Measurements from ENCODE around the gene PTCH2.

Gene PTCH2

DNA sequence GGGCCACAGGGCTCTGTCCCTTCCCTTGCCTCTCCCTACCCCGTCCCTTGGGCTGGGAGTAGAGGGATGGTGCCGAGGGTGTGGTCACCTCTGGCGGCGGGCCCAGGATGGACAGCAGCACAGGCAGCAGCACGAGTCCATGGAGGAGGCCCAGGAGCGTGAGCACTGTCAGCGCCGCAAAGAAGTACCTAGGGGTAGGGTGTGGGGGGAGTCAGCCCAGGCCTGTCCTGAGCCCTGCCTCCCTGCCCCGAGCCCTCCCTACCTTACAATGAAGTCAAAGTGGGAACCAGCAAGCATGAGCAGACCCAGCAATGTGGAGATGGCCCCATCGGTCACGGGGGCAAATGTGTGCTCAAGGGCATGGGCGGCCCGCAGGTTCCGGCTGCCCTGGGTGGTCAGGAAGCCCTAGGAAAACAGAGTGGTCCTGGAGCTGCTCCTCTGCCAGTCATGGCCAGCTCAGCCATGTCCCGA is 20.0 kb downstream of the PTCH2 start:
- no peak for DNase-seq (ENCODE audit: extremely low read depth, low read depth)
- TF ChIP-seq, protein P1, sequence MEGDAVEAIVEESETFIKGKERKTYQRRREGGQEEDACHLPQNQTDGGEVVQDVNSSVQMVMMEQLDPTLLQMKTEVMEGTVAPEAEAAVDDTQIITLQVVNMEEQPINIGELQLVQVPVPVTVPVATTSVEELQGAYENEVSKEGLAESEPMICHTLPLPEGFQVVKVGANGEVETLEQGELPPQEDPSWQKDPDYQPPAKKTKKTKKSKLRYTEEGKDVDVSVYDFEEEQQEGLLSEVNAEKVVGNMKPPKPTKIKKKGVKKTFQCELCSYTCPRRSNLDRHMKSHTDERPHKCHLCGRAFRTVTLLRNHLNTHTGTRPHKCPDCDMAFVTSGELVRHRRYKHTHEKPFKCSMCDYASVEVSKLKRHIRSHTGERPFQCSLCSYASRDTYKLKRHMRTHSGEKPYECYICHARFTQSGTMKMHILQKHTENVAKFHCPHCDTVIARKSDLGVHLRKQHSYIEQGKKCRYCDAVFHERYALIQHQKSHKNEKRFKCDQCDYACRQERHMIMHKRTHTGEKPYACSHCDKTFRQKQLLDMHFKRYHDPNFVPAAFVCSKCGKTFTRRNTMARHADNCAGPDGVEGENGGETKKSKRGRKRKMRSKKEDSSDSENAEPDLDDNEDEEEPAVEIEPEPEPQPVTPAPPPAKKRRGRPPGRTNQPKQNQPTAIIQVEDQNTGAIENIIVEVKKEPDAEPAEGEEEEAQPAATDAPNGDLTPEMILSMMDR (IDR thresholded peaks at IDR 0.05; ENCODE audit: low read depth, low read length): no peak

DNA sequence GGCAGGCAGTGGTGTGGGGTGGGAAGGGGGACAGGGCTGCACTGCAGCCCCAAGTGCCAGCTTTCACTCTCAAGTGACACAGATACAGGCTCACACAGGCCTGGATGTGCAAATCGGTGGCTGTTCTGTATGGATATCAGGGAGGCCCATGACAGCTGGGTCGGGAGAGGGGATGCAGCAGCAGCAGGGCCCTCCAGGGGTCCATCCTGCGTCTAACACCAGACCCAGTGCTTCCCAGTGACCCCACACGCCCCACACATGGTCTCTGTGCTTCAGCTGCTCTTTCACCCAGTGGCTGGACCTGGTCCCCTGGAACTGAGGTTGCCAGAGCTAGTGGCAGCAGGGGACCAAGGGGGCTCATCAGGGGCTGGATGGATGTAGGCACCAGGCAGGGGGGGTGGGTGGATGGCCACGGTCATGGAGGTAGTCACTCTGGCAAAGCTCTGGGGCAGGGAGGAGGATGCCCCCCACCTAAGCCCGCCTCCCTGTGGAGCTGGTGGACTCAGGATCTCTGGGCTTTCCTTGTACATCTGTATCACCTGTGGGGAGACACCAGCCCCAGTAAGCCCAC is 20.8 kb downstream of the PTCH2 start:
- DNase-seq (ENCODE audit: extremely low read depth, low read depth): no peak
- TF ChIP-seq, protein P1 (IDR thresholded peaks at IDR 0.05; ENCODE audit: low read depth, low read length): no peak

DNA sequence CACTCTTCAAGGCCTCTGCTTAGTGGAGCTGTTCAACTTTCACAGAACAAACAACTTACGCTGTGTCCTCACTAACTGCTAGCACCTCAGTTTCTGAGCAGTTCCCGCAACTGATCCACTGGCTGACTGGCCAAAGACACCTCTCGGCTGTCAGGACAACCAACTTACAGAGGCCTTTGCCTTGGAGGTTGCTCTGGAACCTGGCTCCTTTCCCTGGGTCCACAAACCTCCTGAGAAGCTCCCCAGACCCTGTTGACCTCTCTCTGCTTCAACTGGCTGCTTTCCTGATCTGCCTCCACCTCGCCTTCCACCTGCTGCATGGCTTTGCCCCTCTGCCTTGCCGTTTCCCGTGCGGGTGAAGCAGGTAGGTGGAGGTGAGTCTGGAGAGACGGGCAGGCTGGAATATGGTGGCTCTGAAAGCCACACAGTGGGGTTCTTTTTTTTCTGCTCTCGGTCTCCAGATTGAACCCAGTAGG is 21.8 kb downstream of the PTCH2 start:
- TF ChIP-seq, protein P1 (IDR thresholded peaks at IDR 0.05; ENCODE audit: low read depth, low read length): no peak
- DNase-seq (ENCODE audit: extremely low read depth, low read depth): no peak

DNA sequence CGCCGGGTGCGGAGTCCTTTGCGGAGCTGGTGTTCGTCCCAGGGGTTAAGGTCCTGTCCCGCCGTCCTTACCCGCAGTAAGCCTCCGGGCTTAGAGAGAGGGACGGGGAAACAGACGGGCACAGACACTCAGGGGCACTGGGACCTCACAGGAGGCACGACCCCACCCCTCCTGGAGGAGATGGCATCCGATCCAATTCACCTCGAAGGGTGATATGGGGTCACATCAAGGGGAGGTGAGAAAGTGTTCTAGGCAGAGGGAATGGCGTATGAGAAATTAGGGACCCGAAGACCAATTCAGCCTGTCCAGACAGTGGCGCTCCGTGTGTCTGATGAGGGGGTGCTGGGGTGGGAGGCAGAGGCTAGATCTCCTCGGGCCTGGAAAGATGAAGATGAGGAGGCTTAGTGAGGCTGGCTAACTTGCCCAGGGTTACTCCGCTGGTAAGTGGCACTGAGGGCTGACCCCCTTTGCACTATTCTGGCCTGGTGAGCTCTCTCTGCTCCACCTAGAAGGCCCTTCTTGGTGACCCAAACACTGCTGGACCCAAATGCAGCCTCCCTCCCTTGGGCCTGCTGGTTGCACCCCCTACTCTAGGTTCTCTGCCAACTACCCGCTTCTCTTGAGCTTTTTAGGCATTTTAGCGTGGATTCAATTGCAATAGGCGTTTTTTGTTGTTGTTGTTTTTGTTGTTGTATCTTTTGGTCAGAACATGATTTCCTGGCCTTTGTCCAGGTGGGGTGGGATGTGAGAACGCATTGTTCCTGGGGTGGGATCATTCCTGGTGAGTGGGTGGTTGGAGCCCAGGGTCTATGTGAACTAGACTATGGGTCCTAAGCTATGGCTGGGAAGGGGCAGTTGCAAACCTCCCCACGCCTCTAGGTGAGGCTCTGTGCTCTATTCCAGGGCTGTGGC is 22.5 kb downstream of the PTCH2 start:
- TF ChIP-seq, protein P1 (IDR thresholded peaks at IDR 0.05; ENCODE audit: low read depth, low read length): no peak
- DNase-seq (ENCODE audit: extremely low read depth, low read depth): no peak

DNA sequence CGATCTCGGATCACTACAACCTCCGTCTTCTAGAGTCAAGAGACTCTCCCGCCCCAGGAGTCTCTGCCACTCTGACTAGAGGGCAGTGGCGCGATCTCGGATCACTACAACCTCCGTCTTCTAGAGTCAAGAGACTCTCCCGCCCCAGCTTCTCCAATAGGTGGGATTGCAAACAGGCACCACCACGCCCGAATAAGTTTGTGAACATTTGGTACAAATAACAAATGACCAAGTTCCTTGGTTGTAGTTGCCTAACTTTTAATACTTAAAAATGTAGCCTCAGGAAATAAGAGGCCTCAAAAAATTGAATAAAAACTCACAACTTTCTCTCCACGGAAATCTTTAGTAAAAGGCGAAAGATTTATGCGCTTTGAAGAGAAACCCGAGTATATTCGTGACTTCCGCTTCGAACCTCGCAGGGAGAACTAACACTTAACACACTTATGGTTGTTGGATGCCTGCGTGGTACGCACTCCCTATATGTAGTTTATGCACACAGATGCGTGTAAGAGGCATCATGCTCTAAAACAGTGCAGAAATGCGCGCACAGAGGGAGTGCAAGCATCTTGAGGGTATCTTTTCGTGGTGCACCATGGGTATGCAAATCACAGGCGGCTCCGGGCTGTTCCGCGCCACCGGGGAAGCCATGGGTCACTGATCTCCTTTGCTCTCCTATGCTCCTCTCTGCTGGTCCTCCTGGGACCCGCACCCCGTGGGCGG is 23.3 kb downstream of the PTCH2 start:
- peak; percentile 65 for DNase-seq (ENCODE audit: extremely low read depth, low read depth)
- TF ChIP-seq, protein P1 (IDR thresholded peaks at IDR 0.05; ENCODE audit: low read depth, low read length): peak; percentile 8

DNA sequence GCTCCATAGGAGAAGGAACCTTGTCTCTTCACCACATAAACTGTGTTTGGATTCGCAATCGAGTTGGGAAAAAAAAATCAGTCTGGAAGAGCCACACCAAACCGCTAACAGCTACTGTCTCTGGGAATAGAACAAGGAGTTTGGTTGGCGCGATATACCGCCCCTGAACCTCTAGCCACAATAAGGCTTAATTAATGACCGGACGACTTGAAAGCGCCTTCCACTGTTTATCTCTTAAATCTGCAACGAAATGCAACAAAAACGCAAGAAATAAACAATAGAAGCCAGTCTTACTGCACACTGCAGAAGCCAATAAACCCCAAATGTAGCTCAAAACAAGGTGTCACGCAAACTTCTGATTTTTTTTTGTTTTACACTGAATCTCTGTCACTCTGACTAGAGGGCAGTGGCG is 23.9 kb downstream of the PTCH2 start:
- no peak for DNase-seq (ENCODE audit: extremely low read depth, low read depth)
- TF ChIP-seq, protein P1 (IDR thresholded peaks at IDR 0.05; ENCODE audit: low read depth, low read length): no peak

Data from AG09319 (cell line).